DOHH2 (cell line): ENCODE measurements around the gene KRTAP8-1.

Experiments
- H3F3A ChIP-seq: fragments of 200-600 bp; sonication (generic), shearing (Covaris generic); 2 replicates; pipeline ENCODE4 v1.6.0; 2016; ENCODE audit warnings: antibody characterized with exemption, mild to moderate bottlenecking; ENCODE audit not compliant: control insufficient read depth, insufficient read depth
- H3K27ac ChIP-seq: fragments of 200-600 bp; sonication (generic); 2 replicates; pipeline ENCODE4 v1.5.1; 2014; ENCODE audit warnings: low read depth, mild to moderate bottlenecking, low read length, moderate library complexity
- H3K27me3 ChIP-seq: fragments of 200-600 bp; sonication (generic); 2 replicates; pipeline ENCODE4 v1.6.1; 2014; ENCODE audit warnings: mild to moderate bottlenecking, low read length, mixed read lengths; ENCODE audit not compliant: control insufficient read depth
- H3K36me3 ChIP-seq: fragments of 200-600 bp; sonication (generic); 2 replicates; pipeline ENCODE4 v1.6.1; 2014; ENCODE audit warnings: mild to moderate bottlenecking, low read length, moderate library complexity, mixed read lengths; ENCODE audit not compliant: control insufficient read depth
- H3K4me1 ChIP-seq: fragments of 200-600 bp; sonication (generic); 2 replicates; pipeline ENCODE4 v1.6.1; 2014; ENCODE audit warnings: mild to moderate bottlenecking, low read length, mixed read lengths; ENCODE audit not compliant: control insufficient read depth
- H3K4me2 ChIP-seq: fragments of 200-600 bp; sonication (generic); 2 replicates; pipeline ENCODE4 v1.6.0; 2014; ENCODE audit warnings: mild to moderate bottlenecking, low read length, moderate library complexity
- H3K4me3 ChIP-seq: fragments of 200-600 bp; sonication (generic); 2 replicates; pipeline ENCODE4 v1.5.1; 2014; ENCODE audit warnings: mild to moderate bottlenecking, low read length, mixed read lengths
- H3K79me2 ChIP-seq: fragments of 200-600 bp; sonication (generic); 2 replicates; pipeline ENCODE4 v1.6.1; 2014; ENCODE audit warnings: mild to moderate bottlenecking, low read length, mixed read lengths; ENCODE audit not compliant: control insufficient read depth
- H3K9me2 ChIP-seq: fragments of 200-600 bp; sonication (generic); replicated peaks from 2 replicates; pipeline ENCODE4 v1.6.1; 2014; ENCODE audit warnings: mild to moderate bottlenecking, low read length, mixed read lengths; ENCODE audit not compliant: control insufficient read depth
- H3K9me3 ChIP-seq: fragments of 200-600 bp; sonication (generic); 2 replicates; pipeline ENCODE4 v1.6.1; 2014; ENCODE audit warnings: antibody characterized with exemption, low read length, mixed read lengths; ENCODE audit not compliant: control insufficient read depth, insufficient read depth
- H4K20me1 ChIP-seq: fragments of 200-600 bp; sonication (generic); 2 replicates; pipeline ENCODE4 v1.6.0; 2014; ENCODE audit warnings: low read depth, mild to moderate bottlenecking, antibody characterized with exemption, low read length, moderate library complexity; ENCODE audit not compliant: control insufficient read depth, insufficient read depth
- EZH2phosphoT487 ChIP-seq: fragments of 200-600 bp; sonication (generic); IDR thresholded peaks from 2 replicates; pipeline ENCODE4 v1.6.1; 2017; ENCODE audit warnings: borderline replicate concordance, mild to moderate bottlenecking, antibody characterized with exemption, low read length, moderate library complexity, mixed read lengths
- TF ChIP-seq, protein P1 (sequence below): fragments of 200-600 bp; sonication (generic); IDR thresholded peaks from one replicate; pipeline ENCODE4 v1.5.1; 2014; ENCODE audit warnings: antibody characterized with exemption, mild to moderate bottlenecking, low read depth, low read length; ENCODE audit not compliant: poor library complexity, severe bottlenecking

Gene KRTAP8-1

DNA sequence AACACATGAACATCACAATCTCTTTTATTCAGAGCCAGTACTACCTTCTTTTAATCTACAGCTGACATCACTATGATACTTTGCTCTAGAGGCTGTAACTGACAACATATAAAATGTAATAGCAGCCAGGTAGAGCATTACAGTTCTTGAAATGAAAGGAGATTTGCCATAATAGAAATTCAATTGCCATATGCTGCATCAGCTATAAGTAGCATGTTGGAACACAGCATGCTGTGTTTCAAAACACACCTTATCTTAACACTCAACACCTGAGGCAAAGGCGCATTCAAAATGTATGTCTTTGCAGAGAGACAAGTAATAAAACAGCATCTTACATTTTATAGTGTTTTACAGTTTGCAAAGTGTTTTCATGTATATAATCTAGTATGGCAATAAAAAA lies 33.8 kb downstream of the KRTAP8-1 start:
- Histone ChIP-seq H4K20me1 (no peaks in the 10 kb centered on the region), H3K27ac (no peak overlapping the region), H3K9me2 (no peaks in the 10 kb centered on the region), H3K79me2 (no peaks in the 10 kb centered on the region), H3K27me3 (no peaks in the 10 kb centered on the region), H3K9me3 (no peaks in the 10 kb centered on the region), H3K4me2 (no peak overlapping the region), H3K4me3 (no peak overlapping the region), H3F3A (no peaks in the 10 kb centered on the region), H3K36me3 (no peaks in the 10 kb centered on the region), H3K4me1 (no peaks in the 10 kb centered on the region)
- TF ChIP-seq EZH2phosphoT487 = no peak
- TF ChIP-seq, protein P1, sequence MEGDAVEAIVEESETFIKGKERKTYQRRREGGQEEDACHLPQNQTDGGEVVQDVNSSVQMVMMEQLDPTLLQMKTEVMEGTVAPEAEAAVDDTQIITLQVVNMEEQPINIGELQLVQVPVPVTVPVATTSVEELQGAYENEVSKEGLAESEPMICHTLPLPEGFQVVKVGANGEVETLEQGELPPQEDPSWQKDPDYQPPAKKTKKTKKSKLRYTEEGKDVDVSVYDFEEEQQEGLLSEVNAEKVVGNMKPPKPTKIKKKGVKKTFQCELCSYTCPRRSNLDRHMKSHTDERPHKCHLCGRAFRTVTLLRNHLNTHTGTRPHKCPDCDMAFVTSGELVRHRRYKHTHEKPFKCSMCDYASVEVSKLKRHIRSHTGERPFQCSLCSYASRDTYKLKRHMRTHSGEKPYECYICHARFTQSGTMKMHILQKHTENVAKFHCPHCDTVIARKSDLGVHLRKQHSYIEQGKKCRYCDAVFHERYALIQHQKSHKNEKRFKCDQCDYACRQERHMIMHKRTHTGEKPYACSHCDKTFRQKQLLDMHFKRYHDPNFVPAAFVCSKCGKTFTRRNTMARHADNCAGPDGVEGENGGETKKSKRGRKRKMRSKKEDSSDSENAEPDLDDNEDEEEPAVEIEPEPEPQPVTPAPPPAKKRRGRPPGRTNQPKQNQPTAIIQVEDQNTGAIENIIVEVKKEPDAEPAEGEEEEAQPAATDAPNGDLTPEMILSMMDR = no peak

DNA sequence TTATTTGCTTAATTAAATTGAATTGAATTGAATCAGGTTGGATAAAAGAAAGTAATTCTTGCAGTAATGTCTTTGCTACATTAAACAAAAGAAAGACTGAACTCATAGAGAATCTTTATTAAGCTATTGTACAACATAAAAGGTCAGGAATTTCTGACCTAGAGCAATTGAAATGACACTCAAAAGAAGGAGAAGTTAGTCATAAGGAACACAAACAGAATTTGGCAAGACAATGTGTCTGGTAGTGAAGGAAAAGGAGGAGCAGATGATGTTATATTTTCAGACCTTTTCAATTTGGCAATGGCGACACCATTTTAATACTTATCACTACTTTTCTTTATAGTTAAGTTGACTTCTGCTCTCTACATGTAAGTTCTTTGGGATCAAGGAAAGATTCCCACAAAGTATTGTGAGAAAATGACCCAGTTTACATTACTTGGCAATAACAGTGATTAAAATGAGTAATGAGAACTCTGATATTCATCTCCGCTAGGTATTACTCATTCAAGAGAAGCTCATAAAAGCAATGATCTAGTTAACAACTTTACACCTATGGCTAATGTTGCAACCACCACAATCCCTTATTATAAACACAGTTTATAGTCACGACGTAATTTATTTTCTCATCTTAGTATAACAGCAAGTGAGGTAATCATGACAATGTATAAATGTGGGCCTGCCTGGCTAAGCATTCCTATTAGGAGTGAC lies 43.2 kb downstream of the KRTAP8-1 start:
- no peaks in the 10 kb centered on the region for H3K9me2 ChIP-seq

More for the DNA sequence above, 43.2 kb downstream of the KRTAP8-1 start:
- no peak overlapping the region for H3K27ac ChIP-seq
- H3K27me3 ChIP-seq = no peaks in the 10 kb centered on the region
- no peak for TF ChIP-seq EZH2phosphoT487
- TF ChIP-seq, protein P1 = no peak
- H3K4me3 ChIP-seq = no peak overlapping the region
- H3K36me3 ChIP-seq = no peaks in the 10 kb centered on the region
- no peaks in the 10 kb centered on the region for H3K79me2 ChIP-seq
- no peaks in the 10 kb centered on the region for H4K20me1 ChIP-seq
- H3F3A ChIP-seq = no peaks in the 10 kb centered on the region
- H3K4me2 ChIP-seq = no peak overlapping the region
- H3K4me1 ChIP-seq = no peaks in the 10 kb centered on the region
- no peaks in the 10 kb centered on the region for H3K9me3 ChIP-seq
